Cardiac fibroblast (primary cell): ENCODE results near the gene C1orf159.
"Not testable (repeated sequence)": the region's sequence is repeated elsewhere in the genome, so short reads cannot be mapped to it uniquely, and the experiment has no call there.

Experiments
- DNase-seq, 2 donors: peaks; one replicate each; pipeline versions ENCODE4 v3.0.0 to v3.0.0-alpha.2; 2010; ENCODE audit warnings: low read depth in 2 of 2
- H3K4me3 ChIP-seq, 2 donors: replicated peaks in 1 of 2; 1 replicate in 1 of 2; 2 replicates in 1 of 2; pipeline ENCODE4 v1.5.1; 2011; ENCODE audit warnings: low read depth in 2 of 2, low read length in 2 of 2, mild to moderate bottlenecking in 2 of 2, moderate library complexity in 1 of 2
- CTCF ChIP-seq: IDR thresholded peaks from one replicate; pipeline ENCODE4 v1.5.1; 2011; ENCODE audit warnings: low read depth, mild to moderate bottlenecking, low read length, inconsistent platforms

The C1orf159 gene

GRCh38 chr1:1156140-1157032 lies 40.5 kb upstream of the C1orf159 start:
- DNase-seq, result no peak
- no peak for TF ChIP-seq CTCF
- no peak overlapping the region for H3K4me3 ChIP-seq

DNA sequence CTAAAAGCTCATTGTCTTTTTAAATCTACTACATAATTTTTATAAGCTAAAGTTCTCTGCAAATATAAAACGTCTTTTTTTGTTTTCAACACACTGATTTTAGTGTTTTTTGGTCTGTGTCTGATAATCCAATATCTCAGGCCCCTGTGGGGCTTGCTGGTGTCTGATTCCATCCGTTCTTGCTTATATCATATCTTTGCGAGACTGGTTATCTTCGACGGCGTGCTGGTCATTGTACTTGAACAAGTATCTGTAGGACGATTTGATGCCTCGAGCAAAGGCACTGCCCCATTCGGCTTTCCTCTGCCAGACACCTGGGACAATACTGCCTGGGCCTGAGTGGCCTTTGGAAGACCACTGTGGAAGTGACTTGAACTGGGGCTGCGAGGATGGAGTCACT lies 39.4 kb upstream of the C1orf159 start:
- no peak for TF ChIP-seq CTCF
- no peak for DNase-seq
- H3K4me3 ChIP-seq, result no peak overlapping the region

GRCh38 chr1:1153874-1154273 lies 38.0 kb upstream of the C1orf159 start:
- DNase-seq, result peak; percentile 8 to 18
- TF ChIP-seq CTCF, result no peak
- no peak overlapping the region for H3K4me3 ChIP-seq

GRCh38 chr1:1153215-1153614 lies 37.3 kb upstream of the C1orf159 start:
- not testable (repeated sequence) for DNase-seq, H3K4me3 ChIP-seq

GRCh38 chr1:1152431-1152830 lies 36.5 kb upstream of the C1orf159 start:
- DNase-seq, H3K4me3 ChIP-seq: not testable (repeated sequence)

DNA sequence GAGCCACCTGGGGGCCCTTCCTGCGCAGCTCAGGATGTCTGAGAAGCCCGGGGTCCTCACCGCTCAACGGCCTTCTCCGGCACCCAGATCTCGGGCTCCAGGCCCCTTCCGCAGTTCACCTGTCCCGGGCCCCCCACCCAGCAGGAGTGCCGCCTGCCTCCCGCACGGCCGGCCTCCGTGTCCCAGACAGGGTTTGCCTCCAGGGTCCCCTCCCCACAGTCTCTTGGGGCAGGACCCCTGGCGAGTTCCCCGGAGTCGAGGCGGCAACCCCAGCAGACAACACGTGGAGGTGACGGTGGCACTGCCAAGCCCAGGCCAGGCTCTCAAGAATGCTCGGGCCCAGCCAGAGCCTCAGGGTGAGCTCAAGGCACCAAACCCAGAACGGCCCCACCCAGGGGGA lies 35.4 kb upstream of the C1orf159 start:
- TF ChIP-seq CTCF, result no peak
- no peak overlapping the region for H3K4me3 ChIP-seq
- DNase-seq, result no peak

GRCh38 chr1:1150100-1150499 lies 34.2 kb upstream of the C1orf159 start:
- no peak for DNase-seq
- no peak overlapping the region for H3K4me3 ChIP-seq
- no peak for TF ChIP-seq CTCF

DNA sequence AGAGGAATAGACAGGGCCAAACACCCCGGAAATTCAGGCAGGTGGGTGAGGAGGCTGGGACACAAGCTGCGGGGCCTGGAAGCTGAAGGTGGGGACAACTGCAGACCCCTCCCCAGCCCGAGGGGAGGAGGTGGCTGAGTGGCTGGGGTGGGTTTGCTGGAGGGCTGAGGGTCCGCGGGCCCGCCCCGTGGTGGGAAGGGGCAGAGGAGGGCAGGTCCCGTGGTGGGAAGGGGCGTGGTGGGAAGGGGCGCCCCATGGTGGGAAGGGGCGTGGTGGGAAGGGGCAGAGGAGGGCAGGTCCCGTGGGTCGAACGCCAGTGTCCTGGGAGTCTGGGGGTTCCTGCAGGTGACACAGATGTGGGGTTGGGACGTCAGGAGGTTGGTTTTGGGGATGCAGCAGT lies 33.5 kb upstream of the C1orf159 start:
- H3K4me3 ChIP-seq, result no peak overlapping the region
- no peak for DNase-seq
- no peak for TF ChIP-seq CTCF
